H9 (cell line): Measurements from ENCODE around the gene AADAC. TPM values are rescaled to one million over a fixed set of nuclear protein-coding genes. Genes with fewer than 3 reads are reported as not detected.

Source experiments
- DNase-seq: peaks from one replicate; pipeline ENCODE4 v3.0.0-alpha.2; 2017
- H2AFZ ChIP-seq: one replicate; pipeline ENCODE4 v1.6.1; 2013; ENCODE audit warnings: mild to moderate bottlenecking, low read length, control low read depth, moderate library complexity
- H2AK5ac ChIP-seq: 2 replicates; pipeline ENCODE4 v1.6.1; 2013; ENCODE audit warnings: low read length, control low read depth, mixed read lengths; ENCODE audit not compliant: insufficient read length
- H2BK120ac ChIP-seq: one replicate; pipeline ENCODE4 v1.6.1; 2013; ENCODE audit warnings: low read depth, mild to moderate bottlenecking, low read length, control low read depth, inconsistent platforms; ENCODE audit not compliant: poor library complexity, severe bottlenecking
- H2BK12ac ChIP-seq: 2 replicates; pipeline ENCODE4 v1.6.1; 2013; ENCODE audit warnings: low read length, control low read depth, mixed read lengths, low read depth; ENCODE audit not compliant: insufficient read length
- H2BK15ac ChIP-seq: 2 replicates; pipeline ENCODE4 v1.6.1; 2013; ENCODE audit warnings: low read depth, low read length, control low read depth
- H2BK20ac ChIP-seq: one replicate; pipeline ENCODE4 v1.6.1; 2013; ENCODE audit warnings: low read depth, mild to moderate bottlenecking, low read length, control low read depth, inconsistent platforms; ENCODE audit not compliant: poor library complexity, severe bottlenecking
- H2BK5ac ChIP-seq: 2 replicates; pipeline ENCODE4 v1.6.1; 2013; ENCODE audit warnings: low read length, control low read depth, mixed read lengths; ENCODE audit not compliant: insufficient read length
- H3K14ac ChIP-seq: 2 replicates; pipeline ENCODE4 v1.6.1; 2013; ENCODE audit warnings: low read length, control low read depth; ENCODE audit not compliant: insufficient read depth
- H3K18ac ChIP-seq: 2 replicates; pipeline ENCODE4 v1.6.1; 2013; ENCODE audit warnings: low read depth, mild to moderate bottlenecking, mixed read lengths, low read length, control low read depth; ENCODE audit not compliant: insufficient read length
- H3K23ac ChIP-seq: 2 replicates; pipeline ENCODE4 v1.6.1; 2013; ENCODE audit warnings: low read length, control low read depth, mixed read lengths, low read depth; ENCODE audit not compliant: insufficient read length
- H3K23me2 ChIP-seq: 2 replicates; pipeline ENCODE4 v1.6.1; 2013; ENCODE audit warnings: low read depth, mild to moderate bottlenecking, mixed read lengths, low read length, control low read depth; ENCODE audit not compliant: insufficient read length, poor library complexity, severe bottlenecking
- H3K27ac ChIP-seq: 2 replicates; pipeline ENCODE4 v1.5.1; 2013; ENCODE audit warnings: low read length, control low read depth, mixed read lengths, low read depth; ENCODE audit not compliant: insufficient read length
- H3K27me3 ChIP-seq: 2 replicates; pipeline ENCODE4 v1.6.1; 2013; ENCODE audit warnings: low read length, control low read depth, inconsistent platforms; ENCODE audit not compliant: insufficient read depth
- H3K4ac ChIP-seq: 2 replicates; pipeline ENCODE4 v1.6.1; 2013; ENCODE audit warnings: low read depth, mild to moderate bottlenecking, control low read depth, inconsistent platforms, low read length, moderate library complexity
- H3K4me1 ChIP-seq: 2 replicates; pipeline ENCODE4 v1.6.1; 2013; ENCODE audit warnings: low read length, control low read depth, inconsistent platforms; ENCODE audit not compliant: insufficient read depth
- H3K4me2 ChIP-seq: 2 replicates; pipeline ENCODE4 v1.6.1; 2013; ENCODE audit warnings: low read length, control low read depth, mixed read lengths; ENCODE audit not compliant: insufficient read length, insufficient read depth
- H3K56ac ChIP-seq: 2 replicates; pipeline ENCODE4 v1.6.1; 2013; ENCODE audit warnings: low read depth, mild to moderate bottlenecking, mixed read lengths, low read length, control low read depth; ENCODE audit not compliant: insufficient read length
- H3K79me1 ChIP-seq: 2 replicates; pipeline ENCODE4 v1.6.1; 2013; ENCODE audit warnings: low read depth, mild to moderate bottlenecking, moderate library complexity, low read length, control low read depth, inconsistent platforms; ENCODE audit not compliant: insufficient read depth, poor library complexity, severe bottlenecking
- H3K79me2 ChIP-seq: 2 replicates; pipeline ENCODE4 v1.6.1; 2013; ENCODE audit warnings: low read length, control low read depth, inconsistent platforms; ENCODE audit not compliant: insufficient read depth
- H3K9ac ChIP-seq: 2 replicates; pipeline ENCODE4 v1.6.1; 2013; ENCODE audit warnings: low read length, control low read depth, mixed read lengths; ENCODE audit not compliant: insufficient read length; ENCODE audit errors: extremely low read depth
- H3K9me3 ChIP-seq: one replicate; pipeline ENCODE4 v1.6.1; 2013; ENCODE audit warnings: low read depth, low read length, inconsistent platforms; ENCODE audit not compliant: control insufficient read depth
- H3T11ph ChIP-seq: one replicate; pipeline ENCODE4 v1.6.1; 2013; ENCODE audit warnings: mild to moderate bottlenecking, low read length, control low read depth, inconsistent platforms
- H4K20me1 ChIP-seq: one replicate; pipeline ENCODE4 v1.6.1; 2013; ENCODE audit not compliant: control insufficient read depth, insufficient read length, insufficient read depth
- H4K5ac ChIP-seq: 2 replicates; pipeline ENCODE4 v1.6.1; 2013; ENCODE audit warnings: low read depth, mild to moderate bottlenecking, mixed read lengths, low read length, control low read depth; ENCODE audit not compliant: insufficient read length
- H4K8ac ChIP-seq: replicated peaks from 2 replicates; pipeline ENCODE4 v1.6.1; 2013; ENCODE audit warnings: low read length, control low read depth, mixed read lengths, low read depth; ENCODE audit not compliant: insufficient read length
- H4K91ac ChIP-seq: 2 replicates; pipeline ENCODE4 v1.6.1; 2013; ENCODE audit warnings: low read depth, mild to moderate bottlenecking, moderate library complexity, mixed read lengths, low read length, control low read depth; ENCODE audit not compliant: insufficient read length
- H3K27ac Mint-ChIP-seq, 3 experiments: 2 replicates in 2 of 3; 3 replicates in 1 of 3; pipeline ENCODE4 v1.8.0; 2020 to 2021; ENCODE audit warnings: mixed read lengths in 3 of 3, mild to moderate bottlenecking in 1 of 3, moderate library complexity in 1 of 3
- H3K27me3 Mint-ChIP-seq: 2 replicates; pipeline ENCODE4 v1.8.0; 2021; ENCODE audit warnings: low read depth, mild to moderate bottlenecking, moderate library complexity, mixed read lengths
- H3K36me3 Mint-ChIP-seq, 3 experiments: 2 replicates in 2 of 3; 3 replicates in 1 of 3; pipeline ENCODE4 v1.8.0; 2020 to 2021; ENCODE audit warnings: low read depth in 3 of 3, mixed read lengths in 3 of 3; ENCODE audit not compliant: insufficient read depth in 1 of 3
- H3K4me1 Mint-ChIP-seq, 2 experiments: 2 replicates each; pipeline ENCODE4 v1.8.0; 2020; ENCODE audit warnings: mixed read lengths in 2 of 2
- H3K4me3 Mint-ChIP-seq, 2 experiments: 2 replicates in 1 of 2; 3 replicates in 1 of 2; pipeline ENCODE4 v1.8.0; 2020 to 2021; ENCODE audit warnings: mild to moderate bottlenecking in 2 of 2, mixed read lengths in 2 of 2, moderate library complexity in 1 of 2
- H3K9me3 Mint-ChIP-seq, 2 experiments: 2 replicates in 1 of 2; 3 replicates in 1 of 2; pipeline ENCODE4 v1.8.0; 2020; ENCODE audit warnings: mild to moderate bottlenecking in 2 of 2, mixed read lengths in 2 of 2, moderate library complexity in 1 of 2
- CTCF ChIP-seq: fragments of 200-600 bp; sonication (generic); conservative IDR thresholded peaks from 3 replicates; pipeline ENCODE4 v1.8.0; 2021; ENCODE audit warnings: antibody characterized with exemption, mild to moderate bottlenecking
- WGBS: extraction: QIAGEN DNeasy Blood & Tissue Kit; methylation state at CpG from one replicate; pipeline ENCODE4 v1.1.7; 2013; ENCODE audit warnings: missing lambda C conversion rate, low lambda C conversion rate, mixed read lengths; ENCODE audit not compliant: insufficient read length; ENCODE audit errors: extremely low coverage; 5-methylcytosine and 5-hydroxymethylcytosine counted together
- total RNA-seq: library from RNA; stranded (reverse); gene quantifications from 2 replicates; pipeline ENCODE4 v1.2.1, GENCODE V29; 2021

Gene AADAC
- total RNA-seq, 1 experiment from 2014 or later, result not detected

- Histone ChIP-seq H3K56ac (no peak overlapping the region), H4K8ac (no peak overlapping the region), H3K27me3 (no peaks in the 10 kb centered on the region), H3K4me2 (no peak overlapping the region), H2BK120ac (no peak overlapping the region), H3K14ac (no peak overlapping the region), H2BK15ac (no peak overlapping the region), H4K91ac (no peak overlapping the region), H2AK5ac (no peak overlapping the region), H3K4ac (no peak overlapping the region), H3K18ac (no peak overlapping the region), H3K79me2 (no peaks in the 10 kb centered on the region), H3K9ac (no peak overlapping the region), H2AFZ (no peak overlapping the region), H2BK5ac (no peak overlapping the region), H3K27ac (no peak overlapping the region), H2BK12ac (no peak overlapping the region), H4K20me1 (no peaks in the 10 kb centered on the region), H4K5ac (no peak overlapping the region), H3K9me3 (no peaks in the 10 kb centered on the region), H3K23ac (no peak overlapping the region), H3K4me1 (0 out of 2 replicates have a peak, but pooled peaks cover 2% of the 10 kb centered on the region), H3K79me1 (no peaks in the 10 kb centered on the region), H3T11ph (no peak overlapping the region), H3K23me2 (no peaks in the 10 kb centered on the region), H2BK20ac (no peak overlapping the region)
- Mint-ChIP-seq H3K4me3 (no peak overlapping the region), H3K9me3 (no peaks in the 10 kb centered on the region), H3K36me3 (no peaks in the 10 kb centered on the region), H3K4me1 (peaks cover 0 to 2% of the 10 kb centered on the region in 2 experiments; a peak in 2 of 4 replicates), H3K27ac (no peak overlapping the region), H3K27me3 (no peaks in the 10 kb centered on the region)
- DNase-seq, result no peak
- TF ChIP-seq CTCF, result no peak
- no CpG with 5 or more reads among the region's 3 CpGs for WGBS
These were observed 61.8 kb downstream of the AADAC start for GRCh38 chr3:151875759-151876158.
